NK-92 (cell line): ENCODE measurements around the gene MX2.

Source experiments
- DNase-seq: peaks from one replicate; lab custom pipeline; 2025; ENCODE audit not compliant: unreplicated experiment; lab: John Stamatoyannopoulos, UW

MX2 gene

GRCh38 chr21:41364308-41364707, 2.5 kb downstream of the MX2 start:
- DNase-seq = no peak

- no peak for DNase-seq
These were observed 3.7 kb downstream of the MX2 start for GRCh38 chr21:41365377-41366107.

- DNase-seq = no peak
These were observed 4.8 kb downstream of the MX2 start for GRCh38 chr21:41366522-41367151.

- DNase-seq = no peak
These were observed 5.6 kb downstream of the MX2 start for GRCh38 chr21:41367301-41367944.

- DNase-seq = no peak
These were observed 6.3 kb downstream of the MX2 start for GRCh38 chr21:41367945-41368734.

- no peak for DNase-seq
These were observed 6.9 kb downstream of the MX2 start for GRCh38 chr21:41368735-41369104.

- DNase-seq = no peak
These were observed 7.5 kb downstream of the MX2 start for GRCh38 chr21:41369105-41369919.

GRCh38 chr21:41369920-41370839, 8.4 kb downstream of the MX2 start:
- no peak for DNase-seq

- no peak for DNase-seq
These were observed 9.2 kb downstream of the MX2 start for GRCh38 chr21:41370840-41371684.

- no peak for DNase-seq
These were observed 9.8 kb downstream of the MX2 start for GRCh38 chr21:41371685-41372030.

- no peak for DNase-seq
These were observed 11.4 kb downstream of the MX2 start for GRCh38 chr21:41373253-41373652.

GRCh38 chr21:41373763-41374162, 11.9 kb downstream of the MX2 start:
- DNase-seq = no peak

GRCh38 chr21:41374177-41374712, 12.4 kb downstream of the MX2 start:
- DNase-seq = no peak

GRCh38 chr21:41374867-41375533, 13.2 kb downstream of the MX2 start:
- no peak for DNase-seq

GRCh38 chr21:41375875-41376274, 14.0 kb downstream of the MX2 start:
- no peak for DNase-seq

GRCh38 chr21:41377715-41378114, 15.9 kb downstream of the MX2 start:
- no peak for DNase-seq

GRCh38 chr21:41378849-41379248, 17.0 kb downstream of the MX2 start:
- DNase-seq = no peak

GRCh38 chr21:41379901-41380300, 18.1 kb downstream of the MX2 start:
- DNase-seq = no peak
